ENCODE results near the gene IER3.

GRCh38 chr6:30711758-30712380 lies 32.5 kb downstream of the IER3 start:
- no peak for TF ChIP-seq CTCF (IDR thresholded peaks at IDR 0.05)
- TF ChIP-seq POLR2AphosphoS5 (IDR thresholded peaks at IDR 0.05; ENCODE audit: insufficient read depth in 1 of 2, low read depth in 1 of 2), result no peak
